A673 (cell line): ENCODE measurements around the gene FAM174C.

Experiments used
- EZH2 ChIP-seq: fragments of 200-600 bp; sonication (generic); IDR thresholded peaks from 2 replicates; pipeline ENCODE4 v1.6.1; 2017; ENCODE audit warnings: borderline replicate concordance, low read depth, mild to moderate bottlenecking, mixed read lengths, antibody characterized with exemption, low read length; ENCODE audit not compliant: poor library complexity, severe bottlenecking
- TF ChIP-seq, protein P1 (sequence below): fragments of 300-800, 200-600 bp; sonication (generic); conservative IDR thresholded peaks from 2 replicates; pipeline ENCODE4 v1.5.1; 2017; ENCODE audit warnings: low read depth, mild to moderate bottlenecking, antibody characterized with exemption, low read length, moderate library complexity, mixed read lengths

DNA sequence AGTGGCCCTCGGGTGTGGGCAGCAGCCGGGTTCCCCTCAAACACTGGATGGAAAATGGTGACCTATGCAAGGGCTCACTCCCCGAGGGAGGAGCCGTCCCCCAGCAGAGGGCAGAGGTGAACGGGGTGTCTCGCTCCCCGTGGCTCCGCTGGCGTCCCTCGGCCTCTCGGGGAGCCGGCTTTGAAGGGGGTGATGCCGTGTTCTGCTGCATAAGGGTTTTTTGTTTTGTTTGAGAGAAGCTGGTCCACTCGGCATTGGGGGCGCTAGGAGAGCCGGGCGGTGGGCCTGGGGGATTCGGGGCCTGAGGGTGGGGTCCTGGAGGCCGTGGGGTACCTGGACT lies 14.3 kb downstream of the FAM174C start:
- TF ChIP-seq, protein P1, sequence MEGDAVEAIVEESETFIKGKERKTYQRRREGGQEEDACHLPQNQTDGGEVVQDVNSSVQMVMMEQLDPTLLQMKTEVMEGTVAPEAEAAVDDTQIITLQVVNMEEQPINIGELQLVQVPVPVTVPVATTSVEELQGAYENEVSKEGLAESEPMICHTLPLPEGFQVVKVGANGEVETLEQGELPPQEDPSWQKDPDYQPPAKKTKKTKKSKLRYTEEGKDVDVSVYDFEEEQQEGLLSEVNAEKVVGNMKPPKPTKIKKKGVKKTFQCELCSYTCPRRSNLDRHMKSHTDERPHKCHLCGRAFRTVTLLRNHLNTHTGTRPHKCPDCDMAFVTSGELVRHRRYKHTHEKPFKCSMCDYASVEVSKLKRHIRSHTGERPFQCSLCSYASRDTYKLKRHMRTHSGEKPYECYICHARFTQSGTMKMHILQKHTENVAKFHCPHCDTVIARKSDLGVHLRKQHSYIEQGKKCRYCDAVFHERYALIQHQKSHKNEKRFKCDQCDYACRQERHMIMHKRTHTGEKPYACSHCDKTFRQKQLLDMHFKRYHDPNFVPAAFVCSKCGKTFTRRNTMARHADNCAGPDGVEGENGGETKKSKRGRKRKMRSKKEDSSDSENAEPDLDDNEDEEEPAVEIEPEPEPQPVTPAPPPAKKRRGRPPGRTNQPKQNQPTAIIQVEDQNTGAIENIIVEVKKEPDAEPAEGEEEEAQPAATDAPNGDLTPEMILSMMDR, result no peak
- no peak for TF ChIP-seq EZH2
